NCI-H128 (cell line): Measurements from ENCODE around the gene MKRN2OS.
"Not testable (repeated sequence)": the region's sequence is repeated elsewhere in the genome, so short reads cannot be mapped to it uniquely, and the experiment has no call there.

Source experiments
- DNase-seq: peaks from one replicate; lab custom pipeline; 2025; ENCODE audit not compliant: unreplicated experiment; lab: John Stamatoyannopoulos, UW

Gene MKRN2OS

GRCh38 chr3:12562451-12562850 lies 17.2 kb upstream of the MKRN2OS start:
- no peak for DNase-seq

- DNase-seq, result no peak
These were observed 16.1 kb upstream of the MKRN2OS start for GRCh38 chr3:12561397-12561796.

GRCh38 chr3:12560505-12561190 lies 15.3 kb upstream of the MKRN2OS start:
- DNase-seq, result no peak

GRCh38 chr3:12559520-12559919 lies 14.2 kb upstream of the MKRN2OS start:
- no peak for DNase-seq

- no peak for DNase-seq
These were observed 13.4 kb upstream of the MKRN2OS start for GRCh38 chr3:12558706-12559105.

GRCh38 chr3:12557473-12558100 lies 12.3 kb upstream of the MKRN2OS start:
- no peak for DNase-seq

- peak; percentile 64 for DNase-seq
These were observed 11.6 kb upstream of the MKRN2OS start, which contains the start of gene MKRN2 for GRCh38 chr3:12556690-12557472. MKRN2 (plus strand) TSS chr3:12557087; CDS start chr3:12557151, 64 bp downstream.

- no peak for DNase-seq
These were observed 11.0 kb upstream of the MKRN2OS start for GRCh38 chr3:12556314-12556689.

- DNase-seq, result peak; percentile 6
These were observed 8.7 kb upstream of the MKRN2OS start for GRCh38 chr3:12553921-12554391.

GRCh38 chr3:12549971-12550760 lies 4.9 kb upstream of the MKRN2OS start:
- no peak for DNase-seq

GRCh38 chr3:12544652-12545472 lies 437 bp downstream of the MKRN2OS start:
- no peak for DNase-seq

- DNase-seq, result not testable (repeated sequence)
These were observed 1.8 kb downstream of the MKRN2OS start for GRCh38 chr3:12543497-12543896.

- DNase-seq, result peak; percentile 6
These were observed 3.7 kb downstream of the MKRN2OS start for GRCh38 chr3:12541625-12542024.

GRCh38 chr3:12536423-12536822 lies 8.9 kb downstream of the MKRN2OS start:
- no peak for DNase-seq

GRCh38 chr3:12532182-12532581 lies 13.1 kb downstream of the MKRN2OS start:
- DNase-seq, result no peak

- no peak for DNase-seq
These were observed 17.5 kb downstream of the MKRN2OS start for GRCh38 chr3:12527757-12528143.

- no peak for DNase-seq
These were observed 22.6 kb downstream of the MKRN2OS start for GRCh38 chr3:12522721-12523120.

- DNase-seq, result no peak
These were observed 24.3 kb downstream of the MKRN2OS start for GRCh38 chr3:12521010-12521409.

GRCh38 chr3:12518261-12519028 lies 26.9 kb downstream of the MKRN2OS start:
- no peak for DNase-seq
